Right cardiac atrium (tissue), 5 donors: ENCODE results near the gene RNF4. TPM values are rescaled to one million over a fixed set of nuclear protein-coding genes. Genes with fewer than 3 reads are reported as not detected.

Source experiments
- ATAC-seq, 2 donors: fragments of 200-7000 bp; cut with Tn5 transposase; one replicate each; pipeline versions ENCODE4 v1.8.0 to v1.9.1; 2020; ENCODE audit warnings: moderate library complexity in 2 of 2, mild to moderate bottlenecking in 1 of 2
- DNase-seq, 3 donors: peaks; one replicate each; pipeline ENCODE4 v3.0.0-alpha.2; 2020
- H3K27ac ChIP-seq: one replicate; pipeline ENCODE4 v1.5.1; 2013; ENCODE audit warnings: mild to moderate bottlenecking, low read length, control low read depth, moderate library complexity
- H3K27me3 ChIP-seq: one replicate; pipeline ENCODE4 v1.6.1; 2013; ENCODE audit not compliant: control insufficient read depth, insufficient read depth
- H3K4me1 ChIP-seq: one replicate; pipeline ENCODE4 v1.6.1; 2013; ENCODE audit warnings: low read length; ENCODE audit not compliant: control insufficient read depth, insufficient read depth
- H3K4me3 ChIP-seq: one replicate; pipeline ENCODE4 v1.5.1; 2013; ENCODE audit warnings: low read length, control low read depth
- H3K9me3 ChIP-seq: one replicate; pipeline ENCODE4 v1.6.1; 2013; ENCODE audit warnings: low read length; ENCODE audit not compliant: control insufficient read depth
- WGBS: extraction: QIAGEN DNeasy Blood & Tissue Kit; methylation state at CpG from one replicate; pipeline ENCODE4 v1.1.7; 2013; 5-methylcytosine and 5-hydroxymethylcytosine counted together
- intact Hi-C, 4 donors: fragments of 100-400 bp; cut with DNase I; formaldehyde crosslinking; loops; one replicate each; pipeline versions ENCODE4 v1.11.0 to v1.14.0; 2022 to 2023
- polyA plus RNA-seq: library from polyadenylated mRNA; stranded (reverse); fragments of 200-250 nt; gene quantifications from one replicate; pipeline ENCODE4 v1.2.3, GENCODE V29; 2013
- total RNA-seq, 4 donors: library from RNA; stranded (reverse); fragmentation: NEBNext Ultra II Directional; extraction: Animal tissue kit (Norgen Biotek cat#: 25700); gene quantifications; one replicate each; pipeline ENCODE4 v1.2.1, GENCODE V29; 2021
- donor health status: healthy with polysubstance abuse.
- donor health status: DM: no; HTN: yes; CAD: no.
- donor health status: DM: no; HTN: no; CAD: no.
- donor health status: DM: no; HTN: yes; CAD: no; lungs with severe emphysema.
- donor health status: DM: yes; HTN: yes; CAD: no.

Gene RNF4
- total and polyA plus RNA-seq, 5 donors = 16.3 to 35.7 (median 29.5) TPM

DNA sequence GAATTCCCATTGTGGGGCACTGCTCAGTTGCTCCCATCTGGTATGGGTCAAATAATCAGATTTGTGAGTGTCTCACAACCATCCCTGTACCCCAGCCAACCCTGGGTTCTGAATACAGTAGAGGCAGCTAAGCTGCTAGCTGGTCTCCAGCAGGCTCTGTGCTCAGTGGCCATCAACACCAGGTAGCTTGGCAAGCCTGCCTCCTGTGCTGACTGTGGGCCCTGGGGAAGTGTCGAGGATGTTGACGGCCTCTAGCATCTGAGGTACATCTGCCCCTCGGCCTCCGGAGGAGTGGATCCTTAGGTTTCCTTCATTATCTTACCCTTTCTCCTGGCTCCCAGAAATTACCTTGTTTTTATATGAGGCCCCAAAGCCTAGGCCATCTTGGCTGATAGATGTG, 13.3 kb downstream of the RNF4 start:
- 75% methylated on average over 4 of the region's 4 CpGs for WGBS
- Histone ChIP-seq H3K27me3 (no peaks in the 10 kb centered on the region), H3K4me3 (no peak overlapping the region), H3K27ac (peak overlapping the region; percentile 63), H3K4me1 (peaks cover 43% of the 10 kb centered on the region), H3K9me3 (no peaks in the 10 kb centered on the region)
- intact Hi-C loops = no loop called here
- ATAC-seq (peak in 1 of 2 donors; percentile 5), DNase-seq (no peak)

DNA sequence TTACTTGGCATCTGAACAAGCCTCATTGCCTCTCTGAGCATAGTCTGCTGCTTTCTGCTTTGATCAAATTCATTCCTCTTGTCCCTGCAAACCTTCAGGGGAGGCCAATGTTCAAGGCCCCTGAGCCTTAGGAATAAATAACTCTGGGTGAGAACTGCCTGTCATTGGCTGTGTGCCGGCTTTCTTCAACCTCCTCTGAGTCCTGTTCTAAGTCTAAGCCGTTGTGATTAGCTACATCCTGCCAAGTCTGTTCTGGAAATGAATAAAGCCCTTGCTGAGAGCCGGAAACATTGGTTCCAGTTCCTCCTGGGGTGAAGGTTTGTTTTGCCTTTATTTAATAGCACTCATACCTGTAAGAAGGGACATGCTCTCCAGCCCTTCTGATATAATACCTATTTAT, 13.8 kb downstream of the RNF4 start:
- Histone ChIP-seq H3K4me3 (no peak overlapping the region), H3K9me3 (no peaks in the 10 kb centered on the region), H3K4me1 (peaks cover 45% of the 10 kb centered on the region), H3K27ac (peak overlapping the region; percentile 63), H3K27me3 (no peaks in the 10 kb centered on the region)
- WGBS = 3% methylated on average over 3 of the region's 3 CpGs
- DNase-seq (peak; percentile 77 to 84 (median 83)), ATAC-seq (peak; percentile 83 to 87)
- intact Hi-C loops = no loop called here

DNA sequence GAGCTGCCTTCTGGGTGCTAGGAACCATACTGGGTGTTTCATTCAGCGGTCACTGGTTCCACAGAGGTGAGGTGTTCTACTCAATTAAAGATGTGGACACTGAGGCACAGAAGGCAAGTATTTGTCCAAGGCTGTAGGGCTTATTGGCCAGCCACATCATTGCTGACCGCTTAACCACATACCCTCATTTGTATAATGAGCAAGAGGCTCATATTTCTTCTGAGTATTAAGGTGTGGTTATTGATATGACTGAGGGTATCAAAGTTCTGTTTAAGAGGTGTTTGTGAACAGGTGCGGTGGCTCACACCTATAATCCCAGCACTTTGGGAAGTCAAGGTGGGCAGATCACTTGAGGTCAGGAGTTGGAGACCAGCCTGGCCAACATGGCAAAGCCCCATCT, 14.3 kb downstream of the RNF4 start:
- intact Hi-C loops = no loop called here
- H3K9me3 ChIP-seq = no peaks in the 10 kb centered on the region
- peaks cover 47% of the 10 kb centered on the region for H3K4me1 ChIP-seq
- DNase-seq (no peak), ATAC-seq (no peak)
- H3K4me3 ChIP-seq = no peak overlapping the region
- H3K27me3 ChIP-seq = no peaks in the 10 kb centered on the region
- WGBS = 95% methylated on average over 3 of the region's 3 CpGs
- H3K27ac ChIP-seq = peak overlapping the region; percentile 63

DNA sequence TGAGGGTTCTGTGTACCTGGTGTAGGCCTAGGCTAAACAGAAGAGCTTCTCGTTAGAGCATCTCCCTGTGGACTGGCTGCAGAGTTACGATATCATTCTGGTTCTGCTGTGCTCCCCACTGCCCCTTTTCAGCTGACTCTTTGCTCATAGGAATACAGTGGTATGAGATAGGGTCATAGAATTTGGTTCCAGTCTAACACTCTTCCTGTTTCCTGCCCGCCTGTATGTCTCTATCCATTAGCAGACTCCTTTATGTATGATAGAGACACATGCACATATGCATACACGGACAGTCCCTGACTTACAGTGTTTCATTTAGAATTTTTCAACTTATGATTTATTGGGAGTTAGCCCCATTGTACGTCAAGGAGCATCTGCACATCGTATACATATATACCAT, 15.3 kb downstream of the RNF4 start:
- Histone ChIP-seq H3K9me3 (no peaks in the 10 kb centered on the region), H3K4me1 (peaks cover 39% of the 10 kb centered on the region), H3K27ac (no peak overlapping the region), H3K4me3 (no peak overlapping the region), H3K27me3 (no peaks in the 10 kb centered on the region)
- 75% methylated on average over 6 of the region's 6 CpGs for WGBS
- DNase-seq (no peak), ATAC-seq (no peak)
- intact Hi-C loops = no loop called here

DNA sequence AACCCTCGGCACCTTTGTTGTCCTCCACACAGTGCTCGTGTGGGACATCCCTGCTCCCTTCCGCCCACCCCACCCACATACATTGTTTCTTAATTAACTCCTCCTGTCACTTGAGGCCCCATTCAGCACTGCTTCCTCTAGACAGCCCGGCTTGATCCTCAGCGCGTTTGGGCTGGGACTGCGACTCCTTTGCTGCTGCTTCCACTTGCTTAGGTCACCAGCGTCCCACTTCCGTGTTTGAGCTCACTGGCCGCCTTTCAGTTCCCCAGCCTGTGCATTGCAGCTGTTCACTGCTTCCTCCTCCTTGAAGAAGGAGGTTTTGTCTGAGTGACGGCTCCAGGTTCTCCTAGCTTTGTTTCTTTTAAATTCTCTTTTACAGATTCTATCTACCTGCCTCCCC, 16.1 kb downstream of the RNF4 start:
- Histone ChIP-seq H3K27ac (peak overlapping the region; percentile 12), H3K4me1 (peaks cover 42% of the 10 kb centered on the region)
- intact Hi-C loops = no loop called here

DNA sequence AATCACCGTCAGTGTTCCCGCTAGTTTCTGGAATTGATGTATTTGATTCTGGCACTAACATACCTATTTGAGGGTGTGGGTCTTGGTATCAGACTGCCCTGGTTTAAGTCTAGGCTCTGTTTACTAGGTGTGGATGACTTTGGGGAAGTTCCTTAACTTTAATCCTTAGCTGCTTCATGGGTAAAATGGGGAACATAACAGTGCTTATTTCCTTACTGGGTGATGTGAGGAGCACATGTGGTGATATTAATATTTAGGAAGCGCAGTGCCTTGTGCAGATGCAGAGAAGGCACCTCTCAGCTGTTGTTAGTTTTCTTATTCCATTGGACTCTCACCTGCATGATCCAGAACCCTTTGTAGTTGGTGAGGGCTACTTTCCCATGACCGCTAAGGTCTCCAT, 17.1 kb downstream of the RNF4 start:
- DNase-seq (no peak), ATAC-seq (no peak)
- H3K4me1 ChIP-seq = peaks cover 42% of the 10 kb centered on the region
- intact Hi-C loops = no loop called here
- no peak overlapping the region for H3K4me3 ChIP-seq
- WGBS = 95% methylated on average over 4 of the region's 4 CpGs
- H3K9me3 ChIP-seq = no peaks in the 10 kb centered on the region
- no peak overlapping the region for H3K27ac ChIP-seq
- H3K27me3 ChIP-seq = no peaks in the 10 kb centered on the region

More for the DNA sequence above, 16.1 kb downstream of the RNF4 start:
- DNase-seq (peak; percentile 80 to 90 (median 87)), ATAC-seq (peak; percentile 80)
- no peaks in the 10 kb centered on the region for H3K27me3 ChIP-seq
- WGBS = 33% methylated on average over 11 of the region's 11 CpGs
- H3K9me3 ChIP-seq = no peaks in the 10 kb centered on the region
- no peak overlapping the region for H3K4me3 ChIP-seq

DNA sequence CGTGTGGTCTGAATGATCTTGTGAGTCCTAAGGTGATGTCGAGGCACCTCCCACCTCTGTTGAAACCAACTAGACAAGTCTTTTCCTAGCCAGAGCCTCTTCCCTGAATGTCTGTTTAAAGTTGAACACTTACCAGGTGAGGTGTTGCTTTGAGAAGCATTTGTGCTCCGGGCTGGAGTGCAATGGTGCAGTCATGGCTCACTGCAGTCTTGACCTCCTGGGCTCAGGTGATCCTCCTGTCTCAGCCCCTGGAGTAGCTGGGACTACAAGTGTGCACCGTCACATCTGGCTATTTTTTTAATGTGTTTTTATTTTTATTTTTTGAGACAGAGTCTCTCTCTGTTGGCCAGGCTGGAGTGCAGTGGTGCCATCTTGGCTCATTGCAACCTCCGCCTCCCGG, 18.1 kb downstream of the RNF4 start:
- Histone ChIP-seq H3K27ac (no peak overlapping the region), H3K27me3 (no peaks in the 10 kb centered on the region), H3K4me3 (no peak overlapping the region), H3K9me3 (no peaks in the 10 kb centered on the region), H3K4me1 (peaks cover 36% of the 10 kb centered on the region)
- intact Hi-C loops = no loop called here
- ATAC-seq (no peak), DNase-seq (no peak)
- 94% methylated on average over 6 of the region's 6 CpGs for WGBS

DNA sequence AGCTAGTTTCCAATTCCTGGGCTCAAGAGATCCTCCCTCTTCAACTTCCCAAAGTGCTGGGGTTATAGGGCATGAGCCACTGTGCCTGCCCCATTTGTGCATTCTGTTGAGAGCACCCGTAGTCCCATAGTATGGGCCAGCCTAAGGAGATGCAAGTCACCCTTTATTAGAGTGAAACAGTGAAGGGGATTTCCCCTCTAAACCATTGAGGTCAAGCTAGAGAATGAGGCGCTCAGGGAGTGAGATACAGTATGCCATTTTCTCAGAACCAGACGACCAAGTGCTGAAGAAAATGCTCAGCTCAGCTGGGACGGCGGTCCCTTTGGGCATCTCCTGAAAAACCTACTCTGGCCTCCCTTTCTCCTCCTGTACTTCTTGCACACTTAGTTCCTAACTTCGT, 18.7 kb downstream of the RNF4 start:
- WGBS = 87% methylated on average over 6 of the region's 6 CpGs
- H3K9me3 ChIP-seq = no peaks in the 10 kb centered on the region
- no peaks in the 10 kb centered on the region for H3K27me3 ChIP-seq
- no peak for ATAC-seq
- DNase-seq = no peak
- peaks cover 30% of the 10 kb centered on the region for H3K4me1 ChIP-seq
- H3K4me3 ChIP-seq = no peak overlapping the region
- intact Hi-C loops = no loop called here
- H3K27ac ChIP-seq = no peak overlapping the region

DNA sequence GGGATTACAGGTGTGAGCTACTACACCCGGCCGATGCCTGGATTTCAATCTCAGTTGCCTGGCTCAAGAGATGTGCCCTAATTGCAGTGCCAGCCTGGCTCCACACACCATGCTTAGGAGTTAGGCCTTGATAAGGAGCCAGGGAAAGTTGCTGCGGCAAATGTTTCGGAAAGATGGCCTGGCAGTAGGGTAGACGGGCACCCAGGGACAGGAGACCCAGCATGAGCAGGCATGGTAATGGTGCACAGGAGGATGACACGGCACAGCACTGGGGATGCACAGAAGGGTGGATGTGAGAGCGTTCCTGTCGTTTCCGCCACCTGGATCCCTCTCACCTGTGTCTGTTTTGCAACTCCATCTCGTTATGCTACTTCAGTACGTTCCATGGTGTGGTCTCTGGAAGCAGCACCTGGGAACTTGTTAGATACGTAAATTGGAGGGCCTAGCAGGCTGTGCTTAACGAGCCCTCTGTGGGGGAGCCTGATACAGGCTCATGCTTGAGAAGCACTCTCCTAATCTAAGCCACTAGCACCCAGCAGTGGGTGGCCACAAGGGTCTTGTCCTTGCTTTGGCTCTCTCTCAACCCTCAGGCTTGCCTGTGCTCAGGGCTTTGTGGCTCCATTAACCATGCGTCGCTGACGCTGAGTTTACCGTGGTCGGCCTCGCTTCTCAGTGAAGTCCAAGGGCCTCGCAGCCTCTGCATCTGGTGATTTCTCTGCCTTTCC, 20.3 kb downstream of the RNF4 start:
- ATAC-seq (no peak), DNase-seq (no peak)
- no peak overlapping the region for H3K27ac ChIP-seq

DNA sequence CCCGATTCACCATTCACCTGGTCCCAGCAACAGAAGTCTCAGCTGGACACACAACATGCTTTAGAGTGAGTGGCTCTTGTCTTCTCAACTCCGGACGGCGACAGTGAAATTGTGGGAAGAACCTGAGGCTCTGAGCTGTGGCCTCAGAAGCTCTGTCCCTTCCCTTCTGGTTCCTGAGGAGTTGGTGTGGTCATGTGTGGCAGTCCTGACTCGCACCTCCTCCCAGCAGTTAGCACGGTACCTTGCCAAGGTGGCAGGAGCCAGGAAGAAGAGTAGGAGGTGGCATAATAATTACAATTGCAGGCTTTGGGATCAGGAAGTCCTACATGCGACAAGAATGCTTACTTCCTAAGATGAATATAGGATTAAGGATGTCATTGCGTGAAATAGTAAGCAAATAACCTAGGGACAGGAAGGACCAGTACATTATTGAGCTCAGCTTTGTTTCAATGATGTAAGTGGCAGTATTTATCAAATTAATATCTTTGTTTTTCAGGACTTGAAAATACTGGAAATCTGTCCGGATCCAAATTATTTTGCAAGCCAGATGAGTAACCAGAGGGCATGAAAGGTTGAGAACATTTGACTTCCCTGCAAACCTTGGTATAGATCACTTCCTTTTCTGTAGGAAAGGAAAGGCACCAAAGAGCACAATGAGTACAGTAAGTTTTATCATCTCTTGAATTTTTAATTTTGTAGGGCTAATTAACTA, 21.1 kb downstream of the RNF4 start:
- Histone ChIP-seq H3K4me3 (no peak overlapping the region), H3K9me3 (no peaks in the 10 kb centered on the region), H3K4me1 (peaks cover 17% of the 10 kb centered on the region), H3K27ac (peak overlapping the region; percentile 42), H3K27me3 (no peaks in the 10 kb centered on the region)
- no peak for DNase-seq
- no peak for ATAC-seq
- intact Hi-C loops = no loop called here
- 76% methylated on average over 9 of the region's 9 CpGs for WGBS

More for the DNA sequence above, 20.3 kb downstream of the RNF4 start:
- intact Hi-C loops = no loop called here
- 91% methylated on average over 20 of the region's 20 CpGs for WGBS
- H3K4me3 ChIP-seq = no peak overlapping the region
- H3K4me1 ChIP-seq = peaks cover 21% of the 10 kb centered on the region
- no peaks in the 10 kb centered on the region for H3K27me3 ChIP-seq
- H3K9me3 ChIP-seq = no peaks in the 10 kb centered on the region

DNA sequence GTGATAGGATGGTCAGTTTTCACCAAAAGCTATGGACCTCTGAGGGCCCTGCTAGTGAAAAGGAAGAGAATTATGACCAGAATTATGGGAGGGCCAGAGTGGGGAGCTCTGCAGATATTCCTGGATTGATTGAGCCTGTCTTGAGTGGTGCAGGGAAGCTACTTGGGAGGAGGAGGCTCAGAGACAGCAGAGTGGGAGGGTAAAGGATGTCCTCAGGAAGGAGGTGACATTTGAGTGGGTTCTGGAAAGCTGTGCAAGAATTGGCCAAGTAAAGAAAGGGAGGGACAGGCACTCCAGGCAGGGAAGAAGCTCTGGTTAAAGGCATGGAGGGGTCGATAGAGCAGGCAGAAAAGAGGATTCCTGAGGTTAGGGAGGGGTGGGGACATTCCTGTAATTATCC, 24.1 kb downstream of the RNF4 start:
- Histone ChIP-seq H3K4me1 (peaks cover 9% of the 10 kb centered on the region), H3K27ac (no peak overlapping the region), H3K27me3 (no peaks in the 10 kb centered on the region), H3K9me3 (no peaks in the 10 kb centered on the region), H3K4me3 (no peak overlapping the region)
- intact Hi-C loops = no loop called here
- WGBS = 78% methylated on average over 1 of the region's 1 CpG
- DNase-seq (no peak), ATAC-seq (no peak)
